ENCODE measurements around the gene NTN3.

DNA sequence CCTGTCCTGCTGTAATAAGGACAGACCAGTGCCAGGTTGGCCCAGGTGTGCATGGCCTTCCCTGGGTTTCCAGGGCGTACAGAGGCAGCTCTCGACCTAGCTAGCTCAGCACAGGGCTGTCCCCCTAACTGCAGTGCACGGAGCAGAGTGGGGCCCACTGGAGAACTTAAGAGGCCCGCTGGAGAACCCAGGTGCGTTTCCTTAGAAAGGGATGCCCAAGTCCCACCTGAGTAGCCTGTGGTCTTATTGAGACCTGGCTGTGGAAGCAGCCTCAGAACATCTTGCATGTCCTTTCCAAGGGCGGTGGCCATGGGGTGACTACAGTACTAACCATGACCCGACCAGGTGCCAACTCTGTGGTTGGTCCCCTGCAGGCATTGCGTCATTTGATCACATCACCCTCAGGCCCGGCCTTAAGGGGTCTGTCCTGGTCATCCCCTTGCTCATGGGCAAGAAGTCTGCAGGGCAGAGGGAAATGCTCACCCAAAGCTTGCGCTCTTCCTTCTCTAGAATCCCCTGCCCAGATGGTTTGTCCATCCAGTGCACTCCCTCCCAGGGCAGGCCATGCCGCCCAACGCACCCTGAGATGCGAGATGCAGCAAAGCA, 45.2 kb upstream of the NTN3 start:
- TF ChIP-seq SIN3A (conservative IDR thresholded peaks at IDR 0.05 in 1 of 2, IDR thresholded peaks at IDR 0.05 in 1 of 2; ENCODE audit: low read depth in 1 of 2, low read length in 2 of 2) (no peak), TAF1 (IDR thresholded peaks at IDR 0.05; ENCODE audit: low read depth, low read length) (no peak), YY1 (IDR thresholded peaks at IDR 0.05; ENCODE audit: low read depth, low read length) (no peak), POLR2A (IDR thresholded peaks at IDR 0.05; ENCODE audit: control extremely low read depth in 1 of 2, low read depth in 2 of 2, low read length in 2 of 2) (no peak)
